ENCODE data around the gene CYP27C1.

DNA sequence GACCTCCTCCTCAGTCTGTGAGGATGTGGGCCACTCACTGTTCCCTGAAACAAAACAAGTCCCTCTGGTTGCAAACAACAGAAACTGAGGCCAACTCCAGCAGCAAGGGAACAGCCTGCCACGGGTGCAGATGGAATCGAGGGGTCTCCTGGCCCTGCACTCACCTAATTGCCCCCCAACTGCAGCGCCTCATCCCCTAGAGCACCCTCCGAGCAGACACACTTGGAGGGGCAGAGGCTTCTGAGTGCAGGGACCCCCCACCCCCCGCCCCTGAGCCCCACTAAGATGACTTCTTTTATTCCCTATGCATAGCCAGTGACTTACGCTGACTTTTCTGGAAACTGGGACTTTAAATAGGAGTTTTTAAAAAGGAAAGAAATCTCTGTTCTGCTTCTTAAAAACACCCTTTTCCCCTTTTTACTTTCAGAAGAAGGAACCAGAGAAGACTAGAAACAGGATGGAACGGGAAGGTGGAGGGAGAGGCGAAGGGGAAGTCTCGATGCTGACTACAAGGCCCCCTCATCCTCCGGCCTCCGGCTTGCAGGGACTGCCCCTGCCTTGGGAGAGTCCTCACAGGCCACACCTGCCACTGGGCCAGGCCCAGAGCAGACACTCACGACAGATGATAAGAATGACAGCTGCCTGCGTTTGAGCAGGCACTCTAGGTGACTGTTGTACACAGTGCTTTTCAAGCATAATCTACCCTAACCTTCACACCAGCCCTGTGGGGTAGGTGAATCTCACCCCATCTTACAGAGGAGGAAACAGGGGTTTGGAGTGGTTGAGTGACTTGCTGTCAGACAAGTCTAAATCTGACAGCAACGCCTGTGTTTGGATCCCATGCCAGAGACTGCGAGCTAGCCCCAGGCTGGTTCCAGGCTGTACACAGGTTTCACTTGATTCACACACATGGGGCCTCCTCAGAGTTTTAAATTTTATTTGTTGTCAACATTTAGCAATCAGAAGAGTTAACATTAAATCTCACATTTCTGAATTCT is 85.0 kb downstream of the CYP27C1 start:
- no peak for TF ChIP-seq POLR2A (conservative IDR thresholded peaks at IDR 0.05)
- TF ChIP-seq, protein P1, sequence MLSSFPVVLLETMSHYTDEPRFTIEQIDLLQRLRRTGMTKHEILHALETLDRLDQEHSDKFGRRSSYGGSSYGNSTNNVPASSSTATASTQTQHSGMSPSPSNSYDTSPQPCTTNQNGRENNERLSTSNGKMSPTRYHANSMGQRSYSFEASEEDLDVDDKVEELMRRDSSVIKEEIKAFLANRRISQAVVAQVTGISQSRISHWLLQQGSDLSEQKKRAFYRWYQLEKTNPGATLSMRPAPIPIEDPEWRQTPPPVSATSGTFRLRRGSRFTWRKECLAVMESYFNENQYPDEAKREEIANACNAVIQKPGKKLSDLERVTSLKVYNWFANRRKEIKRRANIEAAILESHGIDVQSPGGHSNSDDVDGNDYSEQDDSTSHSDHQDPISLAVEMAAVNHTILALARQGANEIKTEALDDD (IDR thresholded peaks at IDR 0.05), result no peak
- TF ChIP-seq SETDB1 (IDR thresholded peaks at IDR 0.05; ENCODE audit: low read length), result no peak
- no peak for TF ChIP-seq CREB1 (IDR thresholded peaks at IDR 0.05)
- no peak for TF ChIP-seq CREB1 (CRISPR knock-in tag; IDR thresholded peaks at IDR 0.05)
- no peak for TF ChIP-seq TRIM24 (IDR thresholded peaks at IDR 0.05)
- TF ChIP-seq SAFB2 (IDR thresholded peaks at IDR 0.05; ENCODE audit: borderline replicate concordance, low read depth, low read length, severe bottlenecking), result no peak
- no peak for TF ChIP-seq GABPA (tag; conservative IDR thresholded peaks at IDR 0.05; ENCODE audit: low read depth)
